Measurements from ENCODE around the gene SMCO2.

SMCO2 gene

DNA sequence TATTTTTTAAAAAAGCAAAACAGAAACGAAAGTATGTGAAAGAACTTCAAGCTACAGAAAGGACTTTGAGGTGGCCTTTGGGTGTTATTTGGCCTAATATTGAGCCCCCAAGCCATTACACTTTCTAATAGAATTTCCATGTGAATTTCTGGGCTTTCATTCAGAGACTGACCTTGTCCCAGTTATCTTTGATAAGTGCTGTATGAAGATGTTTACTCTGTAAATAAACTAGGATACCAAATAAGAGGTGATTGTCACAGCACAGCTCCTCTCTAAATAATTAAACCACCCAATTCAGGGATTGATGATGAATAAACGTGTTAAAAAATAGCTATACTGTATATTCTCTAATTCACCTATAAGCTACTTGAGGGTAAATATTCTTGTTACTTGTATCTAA is 44.7 kb downstream of the SMCO2 start:
- no peak overlapping the region for H3K4me3 ChIP-seq (ENCODE audit: low read depth, low read length)
- DNase-seq (ENCODE audit: low read depth), result no peak
- TF ChIP-seq CTCF (IDR thresholded peaks at IDR 0.05; ENCODE audit: low read depth, low read length, missing control alignments), result no peak

DNA sequence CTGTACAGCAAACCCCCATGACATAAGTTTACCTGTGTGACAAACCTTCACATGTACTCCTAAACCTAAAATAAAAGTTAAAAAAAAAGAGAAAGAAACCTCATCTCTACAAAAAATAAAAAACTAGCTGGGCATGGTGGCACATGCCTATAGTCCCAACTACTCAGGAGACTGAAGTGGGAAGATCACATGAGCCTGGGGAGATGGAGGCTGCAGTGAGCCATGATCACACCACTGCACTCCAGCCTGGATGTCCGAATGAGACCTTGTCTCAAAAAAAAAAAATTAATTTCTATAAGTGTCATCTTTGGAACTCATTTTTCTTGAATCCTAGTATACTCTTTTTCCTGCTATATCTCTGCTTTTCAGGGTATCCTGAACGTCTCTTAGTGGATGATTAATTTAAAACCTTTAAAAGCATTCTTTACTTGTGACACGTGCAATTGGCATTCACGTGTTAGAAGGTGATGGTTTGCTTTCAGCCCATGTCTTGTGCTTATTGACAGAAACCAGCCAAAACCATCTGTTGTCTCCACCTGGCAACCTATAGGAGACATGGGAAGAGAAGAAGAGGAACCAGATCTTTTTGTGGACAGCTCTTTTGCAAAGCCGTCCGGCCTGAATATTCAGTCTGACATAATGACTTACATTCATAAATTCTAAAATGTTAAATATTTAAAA is 46.9 kb downstream of the SMCO2 start:
- TF ChIP-seq CTCF (IDR thresholded peaks at IDR 0.05; ENCODE audit: low read depth, low read length, missing control alignments), result no peak
- H3K4me3 ChIP-seq (ENCODE audit: low read depth, low read length), result no peak overlapping the region
- DNase-seq (ENCODE audit: low read depth), result no peak

DNA sequence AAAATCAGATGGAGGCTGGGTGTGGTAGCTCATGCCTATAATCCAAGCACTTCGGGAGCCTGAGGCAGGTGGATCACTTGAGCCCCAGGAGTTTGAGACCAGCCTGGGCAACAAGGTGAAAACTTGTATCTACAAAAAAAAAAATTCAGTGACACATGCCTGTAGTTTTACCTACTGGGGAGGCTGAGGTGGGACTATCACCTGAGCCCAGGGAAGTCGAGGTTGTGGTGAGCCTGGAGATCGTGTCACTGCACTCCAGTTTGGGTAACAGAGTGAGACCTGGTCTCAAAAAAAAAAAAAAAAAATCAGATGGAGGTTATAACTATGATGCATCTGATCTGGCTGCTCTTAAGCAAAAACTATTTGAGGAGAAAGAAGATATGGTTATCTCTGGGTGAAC is 50.9 kb downstream of the SMCO2 start:
- no peak for TF ChIP-seq CTCF (IDR thresholded peaks at IDR 0.05; ENCODE audit: low read depth, low read length, missing control alignments)
- no peak overlapping the region for H3K4me3 ChIP-seq (ENCODE audit: low read depth, low read length)
- no peak for DNase-seq (ENCODE audit: low read depth)

- DNase-seq (ENCODE audit: low read depth), result no peak
- no peak for TF ChIP-seq CTCF (IDR thresholded peaks at IDR 0.05; ENCODE audit: low read depth, low read length, missing control alignments)
- no peak overlapping the region for H3K4me3 ChIP-seq (ENCODE audit: low read depth, low read length)
Measured at GRCh38 chr12:27498149-27498548, 51.6 kb downstream of the SMCO2 start.

GRCh38 chr12:27498761-27499160 is 52.2 kb downstream of the SMCO2 start:
- no peak for TF ChIP-seq CTCF (IDR thresholded peaks at IDR 0.05; ENCODE audit: low read depth, low read length, missing control alignments)
- no peak for DNase-seq (ENCODE audit: low read depth)
- no peak overlapping the region for H3K4me3 ChIP-seq (ENCODE audit: low read depth, low read length)

GRCh38 chr12:27499377-27499776 is 52.8 kb downstream of the SMCO2 start:
- TF ChIP-seq CTCF (IDR thresholded peaks at IDR 0.05; ENCODE audit: low read depth, low read length, missing control alignments), result no peak
- DNase-seq (ENCODE audit: low read depth), result no peak
- no peak overlapping the region for H3K4me3 ChIP-seq (ENCODE audit: low read depth, low read length)

GRCh38 chr12:27500546-27500945 is 54.0 kb downstream of the SMCO2 start:
- H3K4me3 ChIP-seq (ENCODE audit: low read depth, low read length), result no peak overlapping the region
- TF ChIP-seq CTCF (IDR thresholded peaks at IDR 0.05; ENCODE audit: low read depth, low read length, missing control alignments), result no peak
- no peak for DNase-seq (ENCODE audit: low read depth)

Measured in GM12864 (cell line).